Endothelial cell of umbilical vein (primary cell): ENCODE measurements around the gene SLC35D2. TPM values are rescaled to one million over a fixed set of nuclear protein-coding genes. Genes with fewer than 3 reads are reported as not detected.

Experiments used
- BruUV-seq: library from RNA; stranded (reverse); fragments of 400-500 nt; replicated peaks from 2 replicates; lab custom pipeline; 2021; lab: Mats Ljungman, UMichigan
- CTCF ChIA-PET: fragments of 300-600, 350-600 bp; sonication (Branson Sonifier 250); formaldehyde crosslinking; loops from one replicate; lab custom pipeline; 2021; ENCODE audit warnings: antibody characterized with exemption, inconsistent platforms; lab: Charles Lee
- POLR2A ChIA-PET: fragments of 300-600, 350-600 bp; sonication (Branson Sonifier 250); formaldehyde crosslinking; loops from one replicate; lab custom pipeline; 2021; ENCODE audit warnings: antibody characterized with exemption, inconsistent platforms; lab: Charles Lee
- DNase-seq: peaks from one replicate; pipeline ENCODE4 v3.0.0-alpha.2; 2011; ENCODE audit warnings: low read depth, low spot score
- FAIRE-seq: peaks from 2 replicates; lab custom pipeline; 2011; peaks lifted over from hg19 to GRCh38; lab: Jason Lieb, UNC
- H2AFZ ChIP-seq: 2 replicates; pipeline ENCODE4 v1.6.0; 2012; ENCODE audit warnings: low read depth, low read length, control low read depth, inconsistent platforms
- H3K27ac ChIP-seq: 2 replicates; pipeline ENCODE4 v1.5.1; 2011; ENCODE audit warnings: low read depth, mild to moderate bottlenecking, control low read depth, low read length, moderate library complexity; ENCODE audit not compliant: insufficient read depth
- H3K27me3 ChIP-seq, 2 experiments: 2 replicates each; pipeline versions ENCODE4 v1.6.0 to v1.6.1; 2011; ENCODE audit warnings: low read length in 2 of 2, mixed read lengths in 1 of 2; ENCODE audit not compliant: control insufficient read depth in 2 of 2, insufficient read depth in 2 of 2
- H3K36me3 ChIP-seq, 2 experiments: 2 replicates in 1 of 2; 3 replicates in 1 of 2; pipeline ENCODE4 v1.5.1; 2011; ENCODE audit warnings: low read length in 2 of 2, mild to moderate bottlenecking in 1 of 2, moderate library complexity in 1 of 2; ENCODE audit not compliant: control insufficient read depth in 2 of 2, insufficient read depth in 2 of 2; ENCODE audit errors: extremely low read depth in 1 of 2
- H3K4me1 ChIP-seq: 3 replicates; pipeline ENCODE4 v1.5.1; 2011; ENCODE audit warnings: mild to moderate bottlenecking, low read length; ENCODE audit not compliant: control insufficient read depth, insufficient read depth; ENCODE audit errors: extremely low read depth
- H3K4me2 ChIP-seq: 2 replicates; pipeline ENCODE4 v1.6.1; 2011; ENCODE audit warnings: low read length, control low read depth, mixed read lengths; ENCODE audit not compliant: insufficient read depth
- H3K4me3 ChIP-seq, 3 experiments: fragments of 200-600 bp in 1 of 3; sonication (generic), shearing (Covaris generic) in 1 of 3; replicated peaks in 1 of 3; 2 replicates each; pipeline ENCODE4 v1.5.1; 2011 to 2016; ENCODE audit warnings: control low read depth in 3 of 3, low read length in 3 of 3, mild to moderate bottlenecking in 2 of 3, inconsistent platforms in 1 of 3, low read depth in 1 of 3, moderate library complexity in 1 of 3; ENCODE audit not compliant: insufficient read depth in 1 of 3
- H3K79me2 ChIP-seq: 2 replicates; pipeline ENCODE4 v1.6.0; 2012; ENCODE audit warnings: low read length, inconsistent platforms; ENCODE audit not compliant: control insufficient read depth, insufficient read depth
- H3K9ac ChIP-seq: replicated peaks from 2 replicates; pipeline ENCODE3; 2011; ENCODE audit warnings: low read length, control low read depth; ENCODE audit not compliant: insufficient read depth; ENCODE audit errors: extremely low read depth
- H3K9me1 ChIP-seq: replicated peaks from 3 replicates; pipeline ENCODE4 v1.6.0; 2011; ENCODE audit warnings: mild to moderate bottlenecking, low read length; ENCODE audit not compliant: control insufficient read depth, insufficient read depth; ENCODE audit errors: extremely low read depth
- H3K9me3 ChIP-seq: replicated peaks from 2 replicates; pipeline ENCODE4 v1.5.1; 2012; ENCODE audit warnings: low read length, inconsistent platforms; ENCODE audit not compliant: control insufficient read depth, insufficient read depth
- H4K20me1 ChIP-seq: replicated peaks from 2 replicates; pipeline ENCODE3; 2011; ENCODE audit warnings: mild to moderate bottlenecking, low read length; ENCODE audit not compliant: control insufficient read depth, insufficient read depth; ENCODE audit errors: extremely low read depth
- CTCF ChIP-seq, 2 donors: IDR thresholded peaks; 1 replicate in 1 of 2; 2 replicates in 1 of 2; pipeline ENCODE4 v1.5.1; 2011; ENCODE audit warnings: low read length in 2 of 2, mild to moderate bottlenecking in 2 of 2, moderate library complexity in 2 of 2, control low read depth in 1 of 2, inconsistent platforms in 1 of 2, low read depth in 1 of 2; ENCODE audit not compliant: insufficient read depth in 1 of 2; ENCODE audit errors: extremely low read depth in 1 of 2
- EZH2 ChIP-seq: IDR thresholded peaks from 2 replicates; pipeline ENCODE4 v1.6.1; 2012; ENCODE audit warnings: borderline replicate concordance, low read depth, mild to moderate bottlenecking, moderate library complexity, low read length, inconsistent platforms; ENCODE audit not compliant: severe bottlenecking
- FOS ChIP-seq: IDR thresholded peaks from 2 replicates; pipeline ENCODE4 v1.6.1; 2011; ENCODE audit warnings: mild to moderate bottlenecking, low read length, moderate library complexity, borderline replicate concordance; ENCODE audit not compliant: insufficient read depth
- GATA2 ChIP-seq: IDR thresholded peaks from 2 replicates; pipeline ENCODE4 v1.7.0; 2011; ENCODE audit warnings: low read depth, mild to moderate bottlenecking, moderate library complexity, mixed read lengths, low read length; ENCODE audit not compliant: insufficient read length, insufficient read depth
- MYC ChIP-seq: IDR thresholded peaks from one replicate; pipeline ENCODE4 v1.6.1; 2011; ENCODE audit warnings: mild to moderate bottlenecking, low read depth, low read length
- dilution Hi-C: fragments of 300-500 bp; cut with MboI; formaldehyde crosslinking; loops from one replicate; pipeline ENCODE4 v1.15.0; 2019; ENCODE audit warnings: low sequenced_read_pairs; ENCODE audit not compliant: extremely low pct_ligation_motif_present
- intact Hi-C: fragments of 100-400 bp; cut with micrococcal nuclease; formaldehyde crosslinking; loops from one replicate; pipeline ENCODE4 v1.10.0; 2022
- polyA plus RNA-seq, 4 experiments: library from polyadenylated mRNA; depleted of rRNA in 3 of 4; stranded (reverse) in 3 of 4; unstranded in 1 of 4; fragments of >200 nt; gene quantifications; 2 replicates each; pipeline versions ENCODE4 v1.2.1 to v1.2.3, GENCODE V29; 2011 to 2012; ENCODE audit warnings: missing spikeins in 1 of 4
- total RNA-seq: library from RNA; stranded (reverse); gene quantifications from 2 replicates; pipeline ENCODE4 v1.2.3, GENCODE V29; 2021

SLC35D2 gene
- total and polyA plus RNA-seq, 2 donors (not counting 3 experiments of a cell fraction or from before 2014, with no cell fraction given) = 21.1 to 29.9 TPM

- Histone ChIP-seq H3K9me3 (no peaks in the 10 kb centered on the region), H3K4me3 (no peak overlapping the region), H4K20me1 (no peaks in the 10 kb centered on the region), H3K4me1 (no peaks in the 10 kb centered on the region), H3K36me3 (no peaks in the 10 kb centered on the region), H3K9me1 (no peaks in the 10 kb centered on the region), H3K79me2 (peaks cover 70% of the 10 kb centered on the region), H2AFZ (no peak overlapping the region), H3K9ac (no peak overlapping the region), H3K27me3 (no peaks in the 10 kb centered on the region), H3K4me2 (no peak overlapping the region), H3K27ac (no peak overlapping the region)
- intact Hi-C loops (no loop called here), dilution Hi-C loops (no loop called here)
- no peak for FAIRE-seq
- no peak for DNase-seq
- BruUV-seq = no TSS peak
- POLR2A ChIA-PET = no interaction called here
- CTCF ChIA-PET = interaction anchor here (1.4 kb wide), 1 partner anchor 81 kb away, joined by 4 read pairs; no protein-coding TSS in a partner anchor
- TF ChIP-seq MYC (no peak), CTCF (IDR thresholded peaks at IDR 0.05; ENCODE audit: extremely low read depth in 1 of 2, insufficient read depth in 1 of 2, low read depth in 1 of 2, low read length in 2 of 2) (no peak), GATA2 (no peak), EZH2 (no peak), FOS (no peak)
These were observed 25.1 kb upstream of the SLC35D2 start for GRCh38 chr9:96408409-96409280.
